EL (cell line): Measurements from ENCODE around the gene ITGA11.

Source experiments
- DNase-seq: peaks from one replicate; pipeline ENCODE4 v3.0.0-alpha.2; 2016

ITGA11 gene

DNA sequence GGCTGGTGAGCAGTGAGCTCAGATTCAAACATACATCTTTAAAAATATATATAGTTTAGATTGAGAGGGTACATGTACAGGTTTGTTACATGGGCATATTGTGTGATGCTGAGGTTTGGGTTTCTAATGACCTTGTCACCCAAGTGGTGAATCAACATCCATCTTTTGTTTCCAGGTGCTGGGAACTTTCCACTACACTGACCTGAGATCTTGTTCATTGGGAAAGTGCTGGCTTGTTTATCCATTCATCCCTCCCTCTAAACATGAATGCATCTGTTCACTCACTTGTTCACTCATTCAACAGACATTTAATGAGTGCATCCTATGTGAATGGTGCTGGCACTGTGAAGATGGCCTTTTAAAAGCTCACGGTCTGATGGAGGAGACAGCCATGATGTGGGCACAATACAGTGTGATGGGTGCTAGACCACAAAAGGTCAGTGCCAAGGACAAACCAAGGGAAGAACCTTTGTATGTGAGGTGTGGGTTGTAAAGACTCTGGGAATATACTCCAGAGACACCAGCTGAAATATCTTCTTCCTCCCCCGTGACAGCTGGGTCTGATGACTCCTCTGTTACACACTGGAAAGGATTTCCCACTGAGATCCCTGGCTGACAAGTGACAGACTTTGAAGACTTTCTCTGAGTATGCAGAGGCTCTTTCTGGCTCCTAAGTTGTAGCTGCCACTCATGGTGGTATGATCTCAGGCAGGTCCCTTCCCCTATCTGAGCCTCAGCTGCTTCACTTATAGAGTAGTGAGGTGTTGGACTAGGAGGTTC lies 16.2 kb upstream of the ITGA11 start:
- no peak for DNase-seq

DNA sequence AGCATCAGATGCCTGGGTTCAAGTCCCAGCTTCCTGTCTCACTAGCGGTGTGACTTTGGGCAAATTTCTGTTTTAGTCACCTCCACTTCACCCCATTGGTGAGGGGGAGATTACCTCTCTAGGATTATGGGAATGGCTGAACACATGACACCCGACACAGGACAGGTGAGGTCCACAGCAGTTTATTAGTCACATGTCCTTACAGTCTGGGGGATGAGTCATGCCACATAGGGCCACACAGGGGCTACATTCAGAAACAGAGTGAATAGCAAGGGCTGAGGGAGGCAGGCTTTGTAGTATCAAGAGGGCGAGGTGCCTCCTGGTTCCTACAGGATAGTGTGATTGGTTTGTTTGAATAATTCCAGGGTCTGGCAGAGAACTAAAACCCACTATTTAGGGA lies 15.2 kb upstream of the ITGA11 start:
- DNase-seq = no peak

DNA sequence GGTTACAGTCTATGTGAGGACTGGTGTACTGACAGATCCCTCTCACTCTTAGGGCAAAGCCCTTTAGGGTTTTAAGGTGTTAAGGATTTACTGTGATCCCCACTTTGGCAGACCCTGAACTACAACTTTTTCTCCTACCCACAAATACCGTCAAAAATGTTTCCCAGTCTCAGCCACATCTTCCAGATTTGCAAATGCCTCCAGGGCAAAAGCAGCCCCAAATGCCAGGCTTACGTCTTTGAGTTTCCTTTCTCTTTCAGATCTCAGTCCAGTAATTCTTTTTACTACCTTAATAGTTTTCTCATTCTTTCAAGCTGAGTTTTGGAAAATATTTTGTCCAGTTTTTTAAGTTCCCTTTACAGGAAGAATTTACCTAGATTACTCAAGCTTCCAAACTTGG lies 13.4 kb upstream of the ITGA11 start:
- peak; percentile 61 for DNase-seq

DNA sequence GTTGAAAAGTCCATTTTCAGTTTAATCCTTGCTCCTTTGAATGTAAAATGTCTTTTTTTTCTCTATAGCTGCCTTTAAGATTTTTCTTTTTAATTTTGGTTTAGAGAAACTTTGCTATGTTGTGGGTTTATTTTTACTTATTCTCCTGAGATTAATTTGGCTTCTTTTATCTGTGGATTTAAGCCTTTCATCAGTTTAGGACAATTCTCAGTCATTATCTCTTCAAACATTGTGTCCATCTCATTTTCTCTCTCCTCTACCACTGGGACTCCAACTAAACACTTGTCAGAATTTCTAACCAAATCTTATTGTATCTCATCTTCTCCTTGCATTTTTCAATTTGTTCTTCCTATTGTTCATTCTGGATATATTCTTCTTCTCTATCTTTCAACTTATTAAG lies 12.4 kb upstream of the ITGA11 start:
- DNase-seq = no peak

DNA sequence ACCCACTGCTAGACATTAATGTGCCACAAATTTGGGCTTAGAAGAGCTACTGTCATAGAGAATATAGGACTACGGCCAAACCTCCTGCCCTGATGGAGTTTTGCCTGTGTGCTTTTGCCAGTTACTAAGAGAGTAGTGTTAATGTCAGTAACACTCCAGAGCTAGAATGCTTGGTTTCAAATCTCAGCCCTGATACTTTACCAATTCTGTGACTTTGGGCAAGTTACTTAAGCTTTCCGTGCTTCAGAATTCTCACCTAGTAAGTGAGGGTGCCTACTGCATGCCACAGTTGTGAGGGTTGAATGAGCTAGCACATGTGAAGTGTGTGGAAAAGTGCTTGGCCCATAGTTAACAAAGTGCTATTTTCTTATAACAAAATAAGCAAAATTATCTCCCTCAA lies 10.9 kb upstream of the ITGA11 start:
- no peak for DNase-seq

DNA sequence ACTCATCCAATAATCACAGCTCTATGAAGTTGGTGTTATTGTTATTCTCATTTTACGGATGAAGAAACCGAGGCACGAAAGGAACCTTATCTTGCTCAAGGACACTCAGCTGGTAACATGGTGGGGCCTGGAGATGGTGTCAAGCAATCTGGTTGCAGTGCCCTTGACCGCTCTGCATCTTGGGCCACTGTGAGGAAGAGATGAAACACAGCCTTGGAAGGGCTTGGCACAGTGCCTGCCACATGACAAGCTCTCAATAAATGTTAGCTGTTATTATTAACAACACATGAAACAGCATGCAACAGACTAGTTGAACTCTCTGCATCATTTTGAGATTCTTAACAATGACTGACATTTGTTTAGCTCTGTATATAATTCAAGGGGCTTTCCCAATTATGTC lies 10.1 kb upstream of the ITGA11 start:
- no peak for DNase-seq

DNA sequence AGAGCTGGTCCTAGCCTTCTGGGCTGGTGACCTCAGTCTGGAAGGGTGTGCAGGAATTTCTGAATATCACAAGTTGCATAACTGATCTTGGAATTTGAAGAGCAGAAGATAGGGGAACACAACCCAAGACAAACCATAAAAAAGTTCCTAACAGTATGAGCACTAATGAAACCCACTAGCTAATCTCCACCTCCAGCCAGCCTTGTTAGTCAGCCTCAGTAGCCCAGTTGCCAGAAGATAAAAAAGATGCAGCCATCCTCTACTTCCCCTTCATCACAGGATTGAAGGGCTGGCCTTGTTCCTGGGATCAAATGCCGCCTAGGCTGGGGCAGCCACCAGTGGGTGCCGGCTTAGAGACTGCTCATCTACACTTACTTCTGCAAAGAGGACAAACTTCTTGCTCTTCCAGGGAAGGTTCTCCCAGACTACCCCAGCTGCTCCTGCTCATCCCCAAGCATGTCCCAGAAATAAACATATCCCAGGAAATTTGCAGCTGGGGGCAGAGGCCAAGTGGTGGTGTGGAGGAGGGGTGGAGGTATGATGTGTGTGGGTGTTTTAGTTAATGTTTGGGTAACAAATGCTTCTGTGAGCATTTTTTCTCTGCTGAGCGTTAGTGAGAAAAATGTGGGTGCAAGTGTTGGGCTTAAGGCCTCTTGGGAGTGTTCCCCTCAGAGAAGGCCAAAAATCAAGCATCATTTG lies 9.2 kb upstream of the ITGA11 start:
- DNase-seq = no peak

DNA sequence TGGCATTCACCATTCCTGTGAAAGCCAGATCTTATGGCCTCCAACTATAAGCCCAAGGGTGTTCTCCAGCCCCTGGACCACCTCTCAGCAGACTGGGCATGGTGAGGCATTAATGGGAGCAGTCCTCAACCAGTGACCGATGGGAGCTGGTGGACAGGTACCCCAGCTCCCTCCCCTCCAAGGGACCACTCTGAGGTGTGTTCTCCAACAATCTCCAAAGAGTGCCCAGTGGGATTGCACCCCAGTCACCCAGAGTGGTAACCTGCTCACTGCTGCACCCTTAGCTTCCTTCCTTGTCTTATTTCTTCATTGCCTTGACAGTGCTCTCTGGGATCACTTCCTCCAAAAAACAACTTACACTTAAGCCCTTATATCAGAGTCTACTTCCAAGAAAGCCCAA lies 8.2 kb upstream of the ITGA11 start:
- no peak for DNase-seq

DNA sequence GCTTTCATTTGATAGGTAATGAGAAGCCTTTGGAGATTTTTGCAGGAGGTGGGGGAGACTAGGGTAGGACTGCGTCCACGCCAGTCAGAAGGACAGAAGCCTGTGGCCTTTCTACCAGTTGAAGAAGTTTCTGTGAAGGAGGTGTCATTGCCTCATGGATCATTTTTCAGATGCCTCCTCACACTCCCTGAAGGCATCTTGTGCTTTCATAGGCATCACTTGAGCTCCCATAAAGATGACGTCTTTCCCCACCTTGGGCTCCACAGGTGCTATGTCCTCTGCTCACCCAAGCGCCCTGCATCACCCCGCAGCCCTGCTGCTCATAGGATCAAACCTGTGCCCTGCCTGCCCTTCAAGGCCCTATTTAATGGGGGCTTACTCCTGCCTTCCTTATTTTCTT lies 7.5 kb upstream of the ITGA11 start:
- DNase-seq = no peak

DNA sequence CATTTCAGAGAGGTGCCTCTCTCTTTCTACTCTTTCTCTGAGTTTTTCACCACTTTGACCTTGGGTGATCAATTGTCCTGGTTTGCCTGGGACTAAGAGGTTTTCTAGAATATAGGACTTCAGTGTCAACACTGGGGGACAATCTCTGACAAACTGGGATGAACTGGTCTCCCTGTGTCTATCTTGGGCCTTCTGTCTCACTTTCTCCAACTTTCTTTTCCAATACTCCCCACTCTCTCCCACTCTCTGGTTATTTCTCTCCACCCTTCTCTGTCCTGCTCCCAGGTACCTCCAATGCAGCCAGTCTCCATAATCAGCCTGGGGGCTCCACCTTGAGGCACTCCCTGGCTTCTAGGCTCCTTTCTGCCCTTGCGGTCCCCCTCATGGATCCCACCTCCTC lies 4.7 kb upstream of the ITGA11 start:
- DNase-seq = no peak

DNA sequence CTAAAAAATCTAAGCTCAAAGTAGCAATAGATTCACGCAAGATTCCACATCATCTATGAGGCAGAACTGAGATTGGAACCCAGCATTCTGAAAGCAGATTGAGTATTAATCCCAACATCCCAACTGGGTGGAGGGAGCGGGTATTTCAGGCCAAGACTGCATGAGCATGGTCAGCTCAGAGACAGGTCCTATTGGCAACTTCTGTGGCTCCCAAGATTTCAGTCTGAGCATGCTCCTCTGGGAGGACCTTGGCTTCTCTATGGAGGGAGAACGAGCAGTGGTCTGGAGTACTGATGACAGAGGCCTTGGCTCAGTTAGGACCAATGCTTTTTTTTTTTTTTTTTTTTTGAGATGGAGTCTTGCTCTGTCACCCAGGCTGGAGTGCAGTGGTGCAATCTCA lies 4.0 kb upstream of the ITGA11 start:
- DNase-seq = no peak

DNA sequence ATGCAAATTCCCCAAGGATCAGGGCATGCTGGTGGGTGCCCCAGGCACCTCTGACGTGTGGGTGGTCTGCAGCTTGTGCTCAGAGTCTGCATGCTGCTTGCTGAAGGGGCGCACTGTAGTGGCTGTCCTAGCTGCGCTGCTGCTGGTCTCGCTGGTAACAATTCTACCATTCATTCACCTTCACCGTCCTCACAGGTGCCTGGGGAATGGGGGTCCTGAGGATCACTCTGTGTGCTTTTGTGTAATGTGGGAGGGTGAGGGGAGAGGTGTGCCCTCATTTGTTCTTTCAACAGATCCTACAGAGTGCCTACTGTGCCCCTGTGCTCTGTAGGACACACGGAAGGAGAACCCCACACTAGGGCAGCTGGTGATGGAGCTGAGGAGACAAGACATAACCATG lies 2.1 kb upstream of the ITGA11 start:
- DNase-seq = no peak

DNA sequence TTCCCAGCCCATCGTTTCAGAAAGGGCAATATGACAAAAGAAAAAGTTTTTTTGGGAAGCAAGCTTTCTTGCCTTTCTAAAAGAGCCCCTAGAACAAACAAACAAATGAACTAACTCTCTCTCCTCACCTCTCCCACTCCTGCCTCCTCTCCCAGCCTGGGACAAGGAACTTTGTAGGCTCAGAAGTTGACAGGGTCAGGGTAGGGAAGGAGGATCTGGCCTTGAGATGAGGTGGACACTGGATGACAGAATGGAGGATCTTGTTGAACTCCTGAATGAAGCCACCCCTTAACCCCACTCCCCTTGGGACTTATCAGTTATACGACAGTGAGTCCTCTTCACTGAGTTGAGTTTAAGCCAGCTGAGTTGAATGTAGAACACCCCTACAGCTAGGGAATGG lies 1.6 kb upstream of the ITGA11 start:
- no peak for DNase-seq

DNA sequence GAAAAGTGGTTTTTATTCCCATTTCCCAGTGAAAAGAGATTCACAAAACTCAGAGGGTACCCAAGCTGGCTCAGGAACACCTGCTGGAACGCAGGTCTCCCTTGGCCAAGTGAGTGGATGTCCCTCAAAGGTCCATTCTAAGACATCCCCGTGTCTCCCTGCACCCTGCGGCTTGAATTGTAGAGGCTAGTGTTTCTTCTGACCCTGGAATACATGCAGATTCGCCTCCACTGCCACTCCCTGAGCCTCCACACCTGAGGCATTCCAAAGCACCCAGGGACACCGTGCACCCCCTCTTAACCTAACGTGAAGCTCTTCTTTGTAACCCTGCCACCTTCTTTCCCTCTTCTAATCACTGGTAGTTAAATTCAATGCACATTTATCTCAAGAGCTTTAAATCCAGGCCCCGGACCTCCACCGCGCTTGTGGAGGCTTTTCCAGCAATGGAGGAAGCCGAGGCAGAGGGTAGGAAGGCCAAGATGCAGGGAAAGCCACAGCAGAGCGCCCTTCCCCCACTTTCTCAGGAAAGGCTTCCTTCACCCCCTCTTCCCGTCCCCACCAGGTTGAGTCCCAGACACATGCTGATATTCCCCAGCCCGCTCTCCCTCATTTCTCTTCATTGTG lies 590 bp upstream of the ITGA11 start:
- DNase-seq = no peak

DNA sequence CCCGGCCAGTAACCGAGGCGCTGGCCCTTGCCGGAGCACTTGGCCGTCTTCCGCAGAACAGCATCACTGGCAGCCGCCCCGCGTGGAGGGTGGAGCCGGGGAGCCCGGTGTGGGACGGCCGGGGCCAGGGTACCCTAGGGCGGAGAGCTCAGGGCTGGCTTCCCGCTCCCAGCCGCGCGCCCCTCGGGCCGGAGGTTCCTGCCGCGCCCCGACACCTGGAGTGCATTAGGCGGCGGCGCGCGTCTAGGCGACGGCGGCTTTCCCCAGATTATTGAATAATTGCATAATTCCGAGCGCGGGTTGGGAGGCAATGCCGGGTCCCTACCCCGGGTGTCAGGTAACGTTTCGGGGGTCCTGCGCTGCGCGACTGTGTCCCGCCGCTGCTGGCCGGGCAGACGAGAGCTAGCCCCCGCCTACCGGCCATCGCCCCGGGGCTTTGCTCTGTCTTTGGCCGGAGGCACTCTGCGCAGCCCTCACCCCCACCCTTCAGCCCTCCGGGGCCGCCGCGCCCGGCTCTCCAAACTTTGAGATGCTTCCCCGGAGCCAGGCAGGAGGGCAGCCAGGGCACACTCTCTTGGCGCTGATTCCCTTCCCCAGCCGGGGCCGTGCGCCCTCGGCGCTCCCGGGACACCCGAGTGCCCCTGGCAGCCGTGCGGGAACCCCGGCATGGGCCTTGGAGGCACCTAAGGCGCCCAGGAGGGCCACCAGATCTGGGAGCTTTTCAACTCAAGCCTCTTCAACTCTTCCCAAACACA lies 749 bp downstream of the ITGA11 start:
- no peak for DNase-seq

DNA sequence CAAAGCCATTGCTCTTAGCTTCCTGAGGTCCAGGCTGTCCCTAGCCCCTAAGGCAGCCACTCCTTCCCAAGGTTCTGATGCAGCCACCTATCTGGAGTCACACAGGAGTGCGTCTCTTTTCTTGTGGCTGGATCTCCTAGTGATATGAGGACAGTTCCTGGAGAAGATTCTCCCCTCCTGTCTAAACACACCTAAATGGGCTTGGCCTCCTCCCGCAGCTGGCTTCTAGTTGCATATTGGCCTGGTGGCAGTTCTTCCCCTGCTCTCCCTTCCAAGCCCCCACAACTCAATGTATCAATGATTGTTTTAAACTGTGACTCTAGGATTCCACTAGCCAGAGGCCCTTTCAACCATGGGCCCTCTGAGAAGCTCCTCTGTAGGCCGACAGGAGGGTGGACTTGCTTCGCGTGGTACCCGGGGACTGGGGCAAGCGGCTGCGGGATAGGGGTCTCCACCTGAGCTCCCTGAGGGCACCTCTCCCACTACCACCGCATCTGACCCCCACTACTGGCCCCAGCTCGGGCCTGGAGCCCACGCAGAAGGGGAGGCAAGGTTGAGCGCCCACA lies 1.4 kb downstream of the ITGA11 start:
- DNase-seq = no peak

DNA sequence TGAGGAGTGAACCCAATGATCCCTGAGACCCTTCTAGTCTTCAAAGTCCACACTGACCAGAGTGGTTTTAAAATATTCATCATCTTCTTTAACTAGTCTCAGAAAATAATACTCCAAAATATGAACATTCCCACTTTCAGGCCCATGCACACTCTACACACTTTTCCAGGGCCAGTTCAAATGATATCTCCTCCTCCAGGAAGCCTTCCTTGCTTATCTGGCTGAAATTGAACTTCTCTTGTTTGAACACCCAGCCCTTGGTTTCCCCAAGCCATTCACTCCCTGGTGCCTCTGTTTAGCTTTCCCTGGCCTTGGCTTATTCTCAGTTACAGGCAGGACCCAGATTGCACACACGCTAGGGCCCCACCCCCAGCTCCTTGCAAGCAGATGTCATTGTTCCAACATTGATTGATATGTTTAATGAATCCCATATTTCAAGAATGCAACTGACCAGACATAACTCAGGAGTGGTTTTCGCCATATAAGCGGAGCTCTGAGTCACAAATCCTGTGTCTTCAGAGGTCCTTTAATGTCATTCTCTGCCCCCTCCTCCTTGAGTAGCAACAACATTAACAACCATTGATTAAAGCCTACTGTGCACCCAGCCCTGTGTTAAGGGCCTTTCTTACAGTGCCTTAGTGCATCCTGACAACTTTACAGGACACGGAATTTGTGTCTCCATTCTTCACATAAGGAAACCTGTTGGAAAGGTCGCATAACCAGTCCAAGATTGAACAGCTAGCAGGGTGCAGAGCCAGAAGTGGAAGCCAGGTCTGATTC lies 2.1 kb downstream of the ITGA11 start:
- DNase-seq = no peak

DNA sequence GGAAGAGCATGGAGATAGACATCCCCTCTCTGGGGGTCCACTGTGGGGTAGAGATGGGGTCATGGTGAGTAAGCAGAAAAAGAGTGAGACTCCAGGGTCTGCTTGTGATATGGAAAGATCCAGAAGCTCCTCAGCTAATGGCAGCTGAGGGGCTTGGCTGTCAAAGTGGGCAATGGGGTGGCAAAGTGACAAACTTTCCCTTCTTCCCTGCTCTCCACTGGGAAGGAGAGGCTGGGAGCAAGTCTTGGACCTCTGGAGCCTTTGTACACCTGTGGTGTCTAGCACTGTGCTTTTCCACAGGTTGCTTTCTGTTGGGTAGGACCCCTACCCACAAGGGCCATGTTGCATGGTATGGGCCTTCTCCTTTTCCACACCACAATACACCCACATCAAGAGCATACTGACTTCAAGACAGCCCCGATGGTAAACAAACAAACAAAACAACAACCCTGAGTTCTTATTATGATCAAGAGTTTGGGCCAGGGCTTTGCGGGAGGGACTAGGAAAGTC lies 3.5 kb downstream of the ITGA11 start:
- DNase-seq = no peak

DNA sequence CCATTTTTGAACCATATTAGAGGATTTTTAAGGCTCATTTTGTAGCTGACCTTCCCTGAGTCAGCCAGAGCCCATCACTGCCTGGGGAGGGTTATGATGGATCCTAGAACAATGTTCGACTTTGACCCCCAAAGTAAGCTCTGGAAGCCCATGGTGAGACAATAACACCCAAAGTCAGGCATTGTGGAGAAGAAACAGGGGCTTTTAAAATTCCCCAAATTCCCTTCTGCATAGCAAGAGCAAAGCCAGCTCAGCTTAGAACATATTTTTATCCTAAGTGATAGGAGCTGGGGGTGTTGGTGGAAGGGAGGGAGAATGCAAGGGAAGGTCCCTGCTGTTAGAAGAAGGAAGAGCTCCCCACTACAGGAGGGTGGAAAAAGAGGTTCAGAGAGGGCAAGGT lies 4.0 kb downstream of the ITGA11 start:
- peak; percentile 32 for DNase-seq

DNA sequence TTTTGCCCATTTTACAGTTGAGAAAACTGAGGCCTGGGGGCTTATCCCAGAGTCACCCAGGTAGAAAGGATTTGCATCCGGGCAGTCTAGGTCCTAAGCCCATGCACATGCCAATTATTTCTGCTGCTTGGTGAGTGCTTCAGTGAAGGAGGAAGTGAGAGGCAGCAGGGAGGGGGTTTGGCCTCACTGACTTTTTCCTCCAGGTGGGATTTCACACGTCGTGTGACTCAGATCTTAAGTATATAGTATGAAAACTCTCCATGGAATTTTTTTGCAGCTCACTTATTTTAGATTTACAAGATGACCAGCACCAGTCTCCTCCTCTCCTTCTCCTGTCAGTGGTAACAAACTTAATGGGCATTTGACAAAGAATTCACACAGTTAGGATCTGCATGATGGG lies 4.6 kb downstream of the ITGA11 start:
- no peak for DNase-seq

DNA sequence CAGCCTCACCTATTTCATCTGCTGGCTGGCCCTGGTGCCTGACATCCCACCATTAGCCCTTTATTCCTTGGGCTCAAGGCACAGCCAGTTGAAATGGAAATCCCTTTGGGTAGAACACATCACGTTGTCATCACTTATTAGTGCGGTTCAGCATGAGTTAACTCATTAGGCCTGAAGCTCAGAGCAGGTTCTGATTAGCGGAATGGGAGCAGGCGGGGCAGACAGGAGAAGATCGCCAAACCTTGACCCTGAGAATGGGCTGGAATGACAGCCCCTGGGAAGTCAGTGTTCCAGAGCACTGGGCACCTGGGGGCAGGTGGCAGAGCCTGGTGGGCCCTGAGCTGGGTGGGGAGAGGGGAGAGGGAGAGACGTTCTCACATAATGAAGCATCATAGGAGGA lies 5.8 kb downstream of the ITGA11 start:
- DNase-seq = no peak

DNA sequence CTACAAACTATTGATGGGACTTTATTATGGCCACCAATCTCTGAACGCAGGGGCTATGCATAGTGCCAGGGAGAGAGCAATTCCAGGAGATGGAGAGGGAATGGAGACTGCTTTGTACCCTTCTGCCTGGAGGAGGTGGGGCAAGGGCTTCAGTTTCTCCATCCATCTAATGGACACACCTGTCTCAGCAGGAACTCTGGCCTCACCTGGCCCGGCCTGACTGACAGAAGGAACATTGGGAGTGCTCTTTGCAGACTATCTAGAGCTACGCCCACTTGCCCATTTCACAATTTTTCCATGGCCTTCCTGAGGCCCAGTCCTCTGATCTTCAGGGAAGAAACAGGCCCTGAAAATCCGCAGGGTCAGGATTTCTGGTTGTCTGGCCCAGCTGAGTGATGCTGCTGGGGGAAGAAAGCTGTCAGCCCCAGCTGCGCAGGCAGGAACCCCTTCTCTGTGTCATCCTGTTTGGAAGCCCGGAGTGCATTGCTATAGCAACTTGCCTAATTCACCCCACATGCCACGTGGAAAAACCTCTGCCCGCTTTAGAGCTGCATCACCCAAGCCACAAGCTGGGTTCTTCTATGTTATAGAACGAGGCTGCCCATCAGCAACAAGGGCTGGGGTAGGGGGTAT lies 6.4 kb downstream of the ITGA11 start:
- no peak for DNase-seq
